Duodenal mucosa (tissue), 2 donors: ENCODE data around the gene MEF2D.

Experiments used
- H3K27ac ChIP-seq: one replicate; pipeline ENCODE4 v1.7.0; 2013; ENCODE audit warnings: low read depth, low read length
- H3K27me3 ChIP-seq, 2 donors: one replicate each; pipeline ENCODE4 v1.7.0; 2013; ENCODE audit warnings: low read length in 2 of 2, control low read depth in 1 of 2; ENCODE audit not compliant: insufficient read depth in 2 of 2, control insufficient read depth in 1 of 2
- H3K36me3 ChIP-seq, 2 donors: one replicate each; pipeline ENCODE4 v1.7.0; 2013; ENCODE audit warnings: low read length in 2 of 2, control low read depth in 1 of 2; ENCODE audit not compliant: insufficient read depth in 2 of 2, control insufficient read depth in 1 of 2
- H3K4me1 ChIP-seq, 2 donors: one replicate each; pipeline ENCODE4 v1.7.0; 2013; ENCODE audit warnings: low read length in 2 of 2, control low read depth in 1 of 2; ENCODE audit not compliant: insufficient read depth in 2 of 2, control insufficient read depth in 1 of 2
- H3K4me3 ChIP-seq, 2 donors: one replicate each; pipeline ENCODE4 v1.7.0; 2013; ENCODE audit warnings: low read length in 2 of 2, low read depth in 1 of 2
- H3K9ac ChIP-seq, 2 donors: one replicate each; pipeline ENCODE4 v1.7.0; 2013; ENCODE audit warnings: low read length in 2 of 2, low read depth in 1 of 2
- H3K9me3 ChIP-seq, 2 donors: one replicate each; pipeline ENCODE4 v1.7.0; 2013; ENCODE audit warnings: low read length in 2 of 2, control low read depth in 1 of 2; ENCODE audit not compliant: control insufficient read depth in 1 of 2

The MEF2D gene

DNA sequence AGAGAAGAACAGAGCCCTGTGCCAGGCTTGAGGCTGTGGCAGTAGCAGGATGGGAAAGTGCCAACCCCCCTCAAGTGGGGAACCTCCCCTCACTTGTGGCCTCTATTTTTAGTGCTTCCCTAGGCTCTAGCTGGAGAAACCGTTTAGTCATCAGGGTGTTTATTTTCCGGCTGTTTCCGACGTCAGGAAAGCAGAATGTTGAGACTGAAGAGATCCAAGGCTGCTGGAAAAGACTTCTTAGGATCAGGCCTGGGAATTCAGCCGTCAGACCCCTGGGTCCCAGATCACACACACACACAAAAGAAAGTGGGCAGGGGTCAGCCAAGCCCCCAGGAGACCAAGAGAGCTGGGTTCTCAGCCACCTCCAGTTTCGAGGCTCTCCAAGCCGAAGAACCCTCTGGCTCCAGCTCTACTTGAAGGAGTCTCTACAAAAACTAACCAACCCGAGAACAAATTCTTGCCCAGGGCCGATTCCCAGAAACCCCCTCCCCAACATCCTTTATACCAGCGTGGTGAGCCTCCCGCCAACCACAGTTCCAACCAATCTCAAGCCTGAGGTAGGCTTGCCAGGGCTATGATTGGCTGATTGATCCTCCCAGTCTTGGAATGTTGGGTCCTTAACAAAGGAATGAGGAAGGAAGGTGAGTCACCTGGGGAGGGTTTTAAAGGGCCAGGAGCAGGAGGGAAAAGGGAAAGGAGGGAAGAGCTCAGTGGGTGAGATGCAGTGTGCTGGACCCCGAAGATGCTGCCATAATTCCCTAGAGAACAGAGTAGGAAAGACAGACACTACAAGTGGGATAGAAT is 2.5 kb upstream of the MEF2D start:
- H3K9ac ChIP-seq = peak overlapping the region; percentile 70 to 82
- peak overlapping the region; percentile 19 to 33 for H3K4me3 ChIP-seq
- H3K27me3 ChIP-seq = no peaks in the 10 kb centered on the region
- H3K36me3 ChIP-seq = no peaks in the 10 kb centered on the region
- H3K4me1 ChIP-seq = peaks cover 51 to 55% of the 10 kb centered on the region in 2 donors
- peak overlapping the region; percentile 99 for H3K27ac ChIP-seq
- no peaks in the 10 kb centered on the region for H3K9me3 ChIP-seq

DNA sequence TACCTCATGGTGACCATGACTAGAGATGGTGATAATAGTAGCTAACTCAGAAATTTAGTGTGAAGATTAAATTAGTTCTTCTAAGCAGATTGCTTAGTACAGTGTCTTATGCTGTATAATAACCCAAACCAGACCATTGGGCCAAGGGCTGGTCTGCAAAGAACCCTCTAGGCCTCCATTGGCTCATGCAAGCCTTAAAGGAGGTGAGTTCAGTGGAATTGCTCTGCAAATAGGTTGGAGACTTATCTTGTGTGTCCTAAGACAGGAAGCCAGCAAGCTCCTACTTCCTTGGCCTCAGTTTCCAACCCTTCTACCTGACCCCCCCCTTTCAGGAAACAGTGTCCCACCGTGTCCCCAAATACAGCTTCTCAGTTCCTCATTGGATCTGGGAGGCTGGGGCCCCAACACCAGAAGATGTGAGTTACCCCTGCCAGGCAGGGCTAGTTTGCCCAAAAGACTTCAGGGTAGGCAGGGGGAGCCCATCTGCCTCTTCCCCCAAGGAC is 1.9 kb upstream of the MEF2D start:
- Histone ChIP-seq H3K4me3 (peak overlapping the region; percentile 12 to 33), H3K4me1 (peaks cover 52 to 59% of the 10 kb centered on the region in 2 donors), H3K36me3 (no peaks in the 10 kb centered on the region), H3K9ac (peak overlapping the region; percentile 70 to 82), H3K27me3 (no peaks in the 10 kb centered on the region), H3K27ac (peak overlapping the region; percentile 99), H3K9me3 (no peaks in the 10 kb centered on the region)

DNA sequence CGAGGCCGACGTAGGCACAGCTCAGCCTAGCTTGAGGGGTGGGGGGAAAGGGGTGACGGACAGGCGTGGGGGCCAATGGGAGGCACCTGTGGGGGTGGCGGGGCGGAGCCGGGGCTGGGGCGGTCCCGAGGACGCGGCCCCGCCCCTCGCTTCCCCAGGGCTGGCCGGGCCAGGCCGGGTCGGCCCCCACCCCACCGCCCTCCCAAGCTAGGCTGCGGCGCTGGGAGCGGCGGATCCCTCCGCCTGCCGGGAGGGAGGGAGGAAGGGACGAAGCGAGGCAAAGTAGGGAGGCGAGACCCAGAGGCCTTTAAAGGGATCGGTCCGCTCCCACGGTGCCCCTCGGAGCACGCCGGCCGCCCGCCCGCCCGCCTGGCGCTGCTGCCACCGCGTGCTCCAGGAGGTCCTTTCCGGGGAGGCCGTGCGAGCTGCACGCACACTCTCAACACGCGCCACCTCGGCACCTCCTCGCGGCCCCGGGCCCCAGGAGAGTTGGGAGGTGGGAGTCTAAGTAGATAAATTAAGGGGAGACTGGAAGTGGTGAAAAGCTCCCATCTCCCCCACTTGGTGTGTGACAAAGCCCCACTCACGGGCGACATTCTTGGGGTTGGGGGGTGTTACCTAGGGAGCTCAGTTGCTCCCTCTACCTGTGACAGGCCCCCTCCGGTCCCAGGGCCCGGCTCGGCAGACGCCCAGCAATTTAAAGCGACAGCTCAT is 375 bp upstream of the MEF2D start:
- H3K9me3 ChIP-seq = no peaks in the 10 kb centered on the region
- H3K4me1 ChIP-seq = peaks cover 64 to 73% of the 10 kb centered on the region in 2 donors
- H3K9ac ChIP-seq = peak overlapping the region; percentile 82 to 96
- H3K4me3 ChIP-seq = peak overlapping the region; percentile 87 to 90
- H3K36me3 ChIP-seq = no peaks in the 10 kb centered on the region
- H3K27ac ChIP-seq = peak overlapping the region; percentile 99
- H3K27me3 ChIP-seq = no peaks in the 10 kb centered on the region

DNA sequence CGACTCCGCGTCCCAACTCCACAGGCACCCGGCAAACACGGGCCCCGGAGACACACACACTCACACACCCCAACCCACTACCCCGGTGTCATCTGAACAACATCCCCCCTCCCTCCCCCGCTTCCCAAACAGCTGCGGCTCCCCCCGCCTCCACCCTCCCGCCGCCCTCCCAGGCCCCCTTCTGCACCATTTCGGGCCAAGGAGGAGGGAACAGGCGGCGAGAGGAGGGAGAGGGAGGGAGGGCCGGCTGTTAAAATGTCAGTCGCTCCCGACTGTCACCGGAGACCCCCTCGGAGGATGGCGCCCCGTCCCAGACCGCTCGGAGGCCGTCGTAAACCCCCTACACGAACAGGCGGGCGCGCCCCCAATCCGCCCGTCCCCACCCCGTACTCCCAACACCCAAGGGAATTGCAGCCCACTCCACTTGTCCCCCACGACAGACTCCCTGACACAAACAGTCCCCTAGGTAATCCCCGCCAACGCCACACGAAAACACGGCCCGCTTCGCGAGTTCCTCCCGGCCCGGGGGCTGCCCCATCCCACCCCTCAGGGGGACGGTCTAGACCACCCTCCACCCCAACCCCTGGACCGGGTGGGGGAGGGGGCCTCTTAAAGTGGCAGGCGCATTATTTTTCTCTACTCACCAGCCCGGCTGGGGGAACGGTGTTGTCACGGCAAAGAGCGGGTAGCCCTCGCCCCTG is 583 bp downstream of the MEF2D start:
- Histone ChIP-seq H3K36me3 (peaks cover under 1% of the 10 kb centered on the region in 2 donors), H3K9me3 (no peaks in the 10 kb centered on the region), H3K27ac (peak overlapping the region; percentile 95), H3K4me1 (peaks cover 65 to 75% of the 10 kb centered on the region in 2 donors), H3K9ac (peak overlapping the region; percentile 82 to 96), H3K4me3 (peak overlapping the region; percentile 87 to 90), H3K27me3 (no peaks in the 10 kb centered on the region)

DNA sequence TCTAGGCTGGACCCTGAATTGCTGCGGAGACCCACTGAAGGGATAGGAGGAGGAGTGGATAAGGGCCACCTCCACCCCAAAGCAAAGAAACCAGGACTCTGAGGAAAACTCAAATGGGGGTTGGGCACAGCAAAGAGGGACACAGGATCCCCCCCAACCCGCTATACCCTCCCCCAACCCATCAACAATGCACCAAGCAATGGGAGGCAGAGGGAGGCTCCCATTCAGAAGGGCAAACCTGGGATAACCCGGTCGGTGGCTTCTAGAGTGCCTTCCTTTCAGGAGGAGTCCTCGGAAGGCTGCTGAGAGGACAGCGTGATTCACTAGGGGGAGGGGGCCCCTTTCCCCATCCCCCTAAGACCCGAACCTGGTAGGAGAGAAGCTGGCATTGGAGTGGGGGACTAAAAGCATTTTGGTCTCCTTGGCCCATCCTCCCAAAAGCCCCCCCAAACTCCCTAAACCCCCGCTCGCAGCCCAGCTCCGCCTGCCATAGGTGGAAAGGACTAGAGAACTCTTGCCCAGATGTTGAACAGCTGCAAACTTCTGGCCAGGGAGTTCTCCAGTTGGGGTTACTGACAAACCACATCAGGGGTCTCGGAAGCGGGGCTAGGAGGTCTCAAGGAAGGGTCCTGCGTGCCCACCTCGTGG is 1.3 kb downstream of the MEF2D start:
- H3K27me3 ChIP-seq = no peaks in the 10 kb centered on the region
- peak overlapping the region; percentile 70 to 96 for H3K9ac ChIP-seq
- peaks cover 67 to 76% of the 10 kb centered on the region in 2 donors for H3K4me1 ChIP-seq
- H3K4me3 ChIP-seq = peak overlapping the region; percentile 87 to 90
- peak overlapping the region; percentile 72 for H3K27ac ChIP-seq
- no peaks in the 10 kb centered on the region for H3K9me3 ChIP-seq
- H3K36me3 ChIP-seq = peaks cover 6 to 7% of the 10 kb centered on the region in 2 donors

DNA sequence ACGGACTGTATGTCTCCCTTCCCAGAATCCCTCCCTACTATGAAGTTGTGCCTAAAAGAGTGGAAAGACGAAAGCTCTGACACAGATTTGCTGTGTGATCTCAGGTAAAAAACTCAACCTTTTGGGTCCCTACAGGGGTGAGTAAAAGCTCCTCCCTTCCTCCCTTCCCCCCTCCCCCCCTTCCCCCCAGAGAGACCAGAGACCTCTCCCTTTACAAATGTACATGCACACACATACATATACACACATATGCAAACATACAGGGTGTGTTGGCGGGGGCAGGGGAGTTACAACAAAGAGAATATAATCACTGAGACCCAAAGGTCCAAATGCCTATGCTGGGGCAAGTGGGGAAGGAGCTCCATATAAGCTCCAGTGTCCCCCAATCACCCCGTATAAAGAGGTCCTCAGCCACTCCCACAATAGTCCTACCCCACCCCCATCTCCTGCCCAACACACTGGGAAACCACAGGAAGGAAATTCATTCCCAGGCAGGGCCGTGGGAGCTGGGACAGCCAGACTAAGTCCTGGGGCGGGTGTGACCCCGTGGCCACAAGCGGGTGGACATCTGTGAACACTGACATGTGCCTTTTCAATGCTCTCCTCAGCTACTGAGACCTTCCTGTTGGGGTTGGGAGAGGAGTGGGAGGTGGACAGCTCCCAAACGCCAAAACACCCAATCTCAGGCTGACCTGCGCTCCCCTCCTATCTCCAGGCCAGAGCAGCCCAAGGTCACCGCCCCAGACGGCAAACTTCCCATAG is 2.0 kb downstream of the MEF2D start:
- Histone ChIP-seq H3K4me1 (peaks cover 67 to 76% of the 10 kb centered on the region in 2 donors), H3K4me3 (peak overlapping the region; percentile 87 to 90), H3K9ac (peak overlapping the region; percentile 70 to 96), H3K36me3 (peaks cover 7 to 8% of the 10 kb centered on the region in 2 donors), H3K27ac (peak overlapping the region; percentile 72), H3K9me3 (no peaks in the 10 kb centered on the region), H3K27me3 (no peaks in the 10 kb centered on the region)

DNA sequence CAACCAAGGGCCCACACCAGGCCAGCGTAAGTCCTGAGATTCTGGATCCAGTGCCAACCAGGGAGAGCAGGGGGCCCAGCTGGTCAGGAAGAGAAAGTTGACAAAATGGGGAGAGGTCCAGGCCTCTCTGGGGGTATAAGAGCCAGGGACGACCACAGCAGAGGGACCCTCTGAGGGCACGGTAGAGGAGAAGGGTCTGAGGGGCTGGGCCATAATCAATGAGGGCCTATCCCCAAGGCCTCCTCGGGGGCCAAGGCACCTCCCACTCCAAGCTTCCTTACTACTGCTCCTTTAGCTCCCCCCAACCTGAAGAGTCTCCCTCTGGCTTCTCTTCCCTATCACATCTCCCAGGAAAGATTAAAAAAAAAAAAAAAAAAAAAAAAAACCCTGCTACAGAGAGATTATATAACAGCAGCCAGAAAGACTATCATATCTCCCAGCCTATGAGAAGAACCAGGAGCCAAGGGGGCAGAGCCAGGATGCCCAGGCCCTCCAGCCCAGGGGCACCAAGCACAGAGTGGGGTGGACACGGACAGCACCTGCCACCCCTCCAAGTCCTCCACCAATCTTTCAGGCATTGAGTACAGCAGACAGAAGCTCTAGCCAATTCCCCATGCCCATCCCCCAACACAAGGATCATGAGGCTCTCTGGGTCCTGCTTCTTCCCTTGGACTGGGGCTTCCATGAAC is 2.7 kb downstream of the MEF2D start:
- peak overlapping the region; percentile 30 for H3K27ac ChIP-seq
- peaks cover 68 to 76% of the 10 kb centered on the region in 2 donors for H3K4me1 ChIP-seq
- H3K27me3 ChIP-seq = no peaks in the 10 kb centered on the region
- H3K9ac ChIP-seq = peak overlapping the region; percentile 4 to 96
- H3K9me3 ChIP-seq = no peaks in the 10 kb centered on the region
- peak overlapping the region; percentile 87 to 90 for H3K4me3 ChIP-seq
- peaks cover 7 to 8% of the 10 kb centered on the region in 2 donors for H3K36me3 ChIP-seq

DNA sequence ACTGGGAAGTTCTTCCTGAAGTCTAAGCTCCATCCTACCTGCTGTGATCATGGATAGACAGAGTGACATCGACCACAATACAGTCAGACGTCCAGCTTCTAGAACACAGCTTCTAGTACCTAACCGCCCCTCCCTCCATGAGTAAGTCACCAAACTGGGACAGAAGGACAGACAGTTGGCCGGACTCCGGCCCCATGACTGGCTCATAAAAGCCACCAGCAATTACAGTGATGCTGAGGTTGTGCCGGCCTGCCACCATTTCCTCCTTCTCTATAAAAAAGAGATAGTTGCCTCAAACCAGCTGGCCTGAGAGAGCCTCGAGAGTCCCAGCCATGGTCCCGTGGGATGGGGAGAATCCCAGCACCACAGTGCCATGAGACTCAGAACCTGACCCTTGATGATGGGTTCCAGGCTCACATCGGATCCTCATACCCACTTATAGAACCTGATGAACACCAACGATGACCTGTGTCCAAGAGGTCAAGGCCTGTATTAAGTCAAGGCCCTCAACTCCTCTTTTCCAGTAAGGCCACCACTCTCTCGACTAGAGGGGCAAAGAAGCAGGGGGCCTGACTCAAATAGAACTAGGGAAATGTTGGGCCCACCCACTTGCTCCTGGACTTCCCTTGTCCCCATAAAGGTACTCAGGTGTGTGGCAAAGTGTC is 3.4 kb downstream of the MEF2D start:
- H3K9me3 ChIP-seq = no peaks in the 10 kb centered on the region
- H3K27me3 ChIP-seq = no peaks in the 10 kb centered on the region
- peak overlapping the region; percentile 38 to 90 for H3K4me3 ChIP-seq
- peak overlapping the region; percentile 4 for H3K27ac ChIP-seq
- peak overlapping the region in 1 of 2 donors; percentile 23 for H3K9ac ChIP-seq
- peaks cover 68 to 76% of the 10 kb centered on the region in 2 donors for H3K4me1 ChIP-seq
- H3K36me3 ChIP-seq = peaks cover 7 to 8% of the 10 kb centered on the region in 2 donors
